Neuronal stem cell (in vitro differentiated cells): ENCODE results near the gene BMPER.

Experiments used
- DNase-seq: peaks from one replicate; pipeline ENCODE4 v3.0.0-alpha.2; 2013; ENCODE audit warnings: low spot score
- H2AFZ ChIP-seq: one replicate; pipeline ENCODE4 v1.6.1; 2013; ENCODE audit warnings: mild to moderate bottlenecking, low read length, inconsistent platforms
- H2AK5ac ChIP-seq: 2 replicates; pipeline ENCODE4 v1.6.1; 2013; ENCODE audit warnings: low read depth, mild to moderate bottlenecking, inconsistent platforms, low read length, moderate library complexity, mixed read lengths
- H2BK120ac ChIP-seq: 2 replicates; pipeline ENCODE4 v1.6.1; 2013; ENCODE audit warnings: low read depth, mild to moderate bottlenecking, inconsistent platforms, low read length, moderate library complexity, mixed read lengths
- H2BK12ac ChIP-seq: one replicate; pipeline ENCODE4 v1.6.1; 2013; ENCODE audit warnings: low read length, inconsistent platforms
- H2BK15ac ChIP-seq: 2 replicates; pipeline ENCODE4 v1.6.1; 2013; ENCODE audit warnings: mild to moderate bottlenecking, low read length, inconsistent platforms, mixed read lengths
- H2BK5ac ChIP-seq: one replicate; pipeline ENCODE4 v1.6.1; 2013; ENCODE audit warnings: inconsistent platforms, mild to moderate bottlenecking, low read length, moderate library complexity
- H3K14ac ChIP-seq: one replicate; pipeline ENCODE4 v1.6.1; 2013; ENCODE audit warnings: low read length, inconsistent platforms
- H3K18ac ChIP-seq: 2 replicates; pipeline ENCODE4 v1.6.1; 2013; ENCODE audit warnings: low read length, inconsistent platforms
- H3K23ac ChIP-seq: 2 replicates; pipeline ENCODE4 v1.6.1; 2013; ENCODE audit warnings: low read depth, mild to moderate bottlenecking, mixed read lengths, low read length, inconsistent platforms; ENCODE audit not compliant: poor library complexity
- H3K27ac ChIP-seq: replicated peaks from 3 replicates; pipeline ENCODE4 v1.5.1; 2013; ENCODE audit warnings: low read length, inconsistent platforms
- H3K27me3 ChIP-seq, 3 experiments: 2 replicates each; pipeline ENCODE4 v1.6.1; 2013; ENCODE audit warnings: low read length in 3 of 3, mild to moderate bottlenecking in 2 of 3, inconsistent platforms in 1 of 3, low read depth in 1 of 3, mixed read lengths in 1 of 3, moderate library complexity in 1 of 3; ENCODE audit not compliant: control insufficient read depth in 3 of 3, insufficient read depth in 3 of 3
- H3K36me3 ChIP-seq, 2 donors: replicated peaks in 1 of 2; 2 replicates each; pipeline ENCODE4 v1.6.1; 2013; ENCODE audit warnings: low read length in 2 of 2; ENCODE audit not compliant: control insufficient read depth in 2 of 2, insufficient read depth in 2 of 2
- H3K4ac ChIP-seq: 2 replicates; pipeline ENCODE4 v1.6.1; 2013; ENCODE audit warnings: inconsistent platforms, mild to moderate bottlenecking, low read length, moderate library complexity
- H3K4me1 ChIP-seq, 2 donors: 1 replicate in 1 of 2; 2 replicates in 1 of 2; pipeline ENCODE4 v1.6.1; 2013; ENCODE audit warnings: low read length in 2 of 2, low read depth in 1 of 2; ENCODE audit not compliant: control insufficient read depth in 2 of 2, insufficient read depth in 1 of 2
- H3K4me2 ChIP-seq: one replicate; pipeline ENCODE4 v1.6.1; 2013; ENCODE audit warnings: mild to moderate bottlenecking, low read length, inconsistent platforms; ENCODE audit not compliant: insufficient read depth, poor library complexity, severe bottlenecking
- H3K4me3 ChIP-seq, 2 donors: 2 replicates each; pipeline ENCODE4 v1.5.1; 2013; ENCODE audit warnings: low read length in 2 of 2, mild to moderate bottlenecking in 2 of 2, inconsistent platforms in 1 of 2, moderate library complexity in 1 of 2
- H3K79me1 ChIP-seq: one replicate; pipeline ENCODE4 v1.6.1; 2013; ENCODE audit warnings: low read depth, mild to moderate bottlenecking, inconsistent platforms, low read length, moderate library complexity
- H3K9ac ChIP-seq: one replicate; pipeline ENCODE4 v1.6.1; 2013; ENCODE audit warnings: mild to moderate bottlenecking, low read depth, low read length, inconsistent platforms; ENCODE audit not compliant: poor library complexity
- H3K9me3 ChIP-seq, 2 donors: replicated peaks in 1 of 2; 2 replicates each; pipeline versions ENCODE3 to v1.6.1; 2013; ENCODE audit warnings: low read length in 2 of 2, mild to moderate bottlenecking in 2 of 2, inconsistent platforms in 1 of 2, low read depth in 1 of 2, mixed read lengths in 1 of 2, moderate library complexity in 1 of 2; ENCODE audit not compliant: control insufficient read depth in 2 of 2, insufficient read depth in 1 of 2
- H4K8ac ChIP-seq: one replicate; pipeline ENCODE4 v1.6.1; 2013; ENCODE audit warnings: low read depth, mild to moderate bottlenecking, inconsistent platforms, low read length, moderate library complexity
- H4K91ac ChIP-seq: one replicate; pipeline ENCODE4 v1.6.1; 2013; ENCODE audit warnings: low read length, low read depth, mild to moderate bottlenecking, inconsistent platforms; ENCODE audit not compliant: poor library complexity
- WGBS, 2 donors: extraction: QIAGEN DNeasy Blood & Tissue Kit; methylation state at CpG; one replicate each; pipeline ENCODE4 v1.1.7; 2013; ENCODE audit warnings: missing lambda C conversion rate in 2 of 2, mixed read lengths in 1 of 2; ENCODE audit not compliant: insufficient read length in 2 of 2, insufficient replicate concordance in 1 of 2; ENCODE audit errors: extremely low coverage in 2 of 2; 5-methylcytosine and 5-hydroxymethylcytosine counted together

The BMPER gene

GRCh38 chr7:34015651-34016050 is 110.3 kb downstream of the BMPER start:
- Histone ChIP-seq H4K8ac (no peak overlapping the region), H4K91ac (no peak overlapping the region), H3K79me1 (no peaks in the 10 kb centered on the region), H3K14ac (no peak overlapping the region), H2AK5ac (no peak overlapping the region), H2BK12ac (no peak overlapping the region), H3K9me3 (no peaks in the 10 kb centered on the region), H3K4ac (no peak overlapping the region), H2BK15ac (no peak overlapping the region), H2AFZ (no peak overlapping the region), H3K4me2 (no peak overlapping the region), H3K36me3 (no peaks in the 10 kb centered on the region), H3K27me3 (no peaks in the 10 kb centered on the region), H3K18ac (no peak overlapping the region), H2BK5ac (no peak overlapping the region), H2BK120ac (no peak overlapping the region), H3K9ac (no peak overlapping the region), H3K4me1 (peaks cover 0 to 1% of the 10 kb centered on the region in 2 donors), H3K4me3 (no peak overlapping the region), H3K27ac (no peak overlapping the region), H3K23ac (no peak overlapping the region)
- no CpG with 5 or more reads among the region's 4 CpGs for WGBS, 2 donors
- DNase-seq: no peak

- Histone ChIP-seq H3K9ac (no peak overlapping the region), H3K27me3 (no peaks in the 10 kb centered on the region), H3K36me3 (no peaks in the 10 kb centered on the region), H3K14ac (no peak overlapping the region), H2AFZ (no peak overlapping the region), H2BK120ac (no peak overlapping the region), H3K9me3 (no peaks in the 10 kb centered on the region), H3K79me1 (no peaks in the 10 kb centered on the region), H2BK12ac (no peak overlapping the region), H3K4me1 (peaks cover 0 to 1% of the 10 kb centered on the region in 2 donors), H3K18ac (no peak overlapping the region), H4K8ac (no peak overlapping the region), H3K23ac (no peak overlapping the region), H2BK5ac (no peak overlapping the region), H4K91ac (no peak overlapping the region), H3K4me3 (no peak overlapping the region), H2BK15ac (no peak overlapping the region), H2AK5ac (no peak overlapping the region), H3K27ac (no peak overlapping the region), H3K4me2 (no peak overlapping the region), H3K4ac (no peak overlapping the region)
- DNase-seq: no peak
- WGBS, 2 donors: no CpG with 5 or more reads among the region's 3 CpGs
These were observed 111.5 kb downstream of the BMPER start for GRCh38 chr7:34016876-34017275.

- no peak overlapping the region for H3K9ac ChIP-seq
- H3K27me3 ChIP-seq: no peaks in the 10 kb centered on the region
- H3K14ac ChIP-seq: no peak overlapping the region
- H3K4ac ChIP-seq: no peak overlapping the region
- H4K91ac ChIP-seq: no peak overlapping the region
- H3K4me3 ChIP-seq: no peak overlapping the region
- no peak overlapping the region for H4K8ac ChIP-seq
- no peak overlapping the region for H2BK15ac ChIP-seq
- H3K18ac ChIP-seq: no peak overlapping the region
- no peaks in the 10 kb centered on the region for H3K9me3 ChIP-seq
- no peak overlapping the region for H2BK5ac ChIP-seq
- DNase-seq: no peak
- H3K4me1 ChIP-seq: peaks cover 0 to 1% of the 10 kb centered on the region in 2 donors
- no peaks in the 10 kb centered on the region for H3K79me1 ChIP-seq
- H2BK120ac ChIP-seq: no peak overlapping the region
- no peaks in the 10 kb centered on the region for H3K36me3 ChIP-seq
- H2AK5ac ChIP-seq: no peak overlapping the region
- no CpG with 5 or more reads among the region's 7 CpGs for WGBS, 2 donors
- H3K23ac ChIP-seq: no peak overlapping the region
- no peak overlapping the region for H2BK12ac ChIP-seq
- H3K4me2 ChIP-seq: no peak overlapping the region
- no peak overlapping the region for H3K27ac ChIP-seq
- H2AFZ ChIP-seq: no peak overlapping the region
These were observed 114.0 kb downstream of the BMPER start for GRCh38 chr7:34019301-34019790.

GRCh38 chr7:34022626-34023025 is 117.3 kb downstream of the BMPER start:
- Histone ChIP-seq H3K36me3 (no peaks in the 10 kb centered on the region), H3K9ac (no peak overlapping the region), H3K79me1 (no peaks in the 10 kb centered on the region), H2BK12ac (no peak overlapping the region), H3K27me3 (no peaks in the 10 kb centered on the region), H3K18ac (no peak overlapping the region), H3K4me1 (peaks cover 0 to 1% of the 10 kb centered on the region in 2 donors), H3K4me3 (no peak overlapping the region), H2AK5ac (no peak overlapping the region), H3K14ac (no peak overlapping the region), H4K91ac (no peak overlapping the region), H3K4me2 (no peak overlapping the region), H2BK15ac (no peak overlapping the region), H3K23ac (no peak overlapping the region), H2AFZ (no peak overlapping the region), H2BK120ac (no peak overlapping the region), H2BK5ac (no peak overlapping the region), H4K8ac (no peak overlapping the region), H3K4ac (no peak overlapping the region), H3K9me3 (no peaks in the 10 kb centered on the region), H3K27ac (no peak overlapping the region)
- no peak for DNase-seq
- WGBS, 2 donors: no CpG with 5 or more reads among the region's 5 CpGs
